GM18505 (cell line): ENCODE results near the gene ALOXE3.

Source experiments
- ATAC-seq: cut with Tn5 transposase; IDR thresholded peaks from one replicate; pipeline ENCODE4 v1.9.1; 2021; ENCODE audit not compliant: unreplicated experiment
- POLR2A ChIP-seq: IDR thresholded peaks from 4 replicates; pipeline ENCODE4 v1.6.1; 2011; ENCODE audit warnings: borderline replicate concordance; ENCODE audit not compliant: insufficient read depth, insufficient read length; ENCODE audit errors: extremely low read depth

The ALOXE3 gene

DNA sequence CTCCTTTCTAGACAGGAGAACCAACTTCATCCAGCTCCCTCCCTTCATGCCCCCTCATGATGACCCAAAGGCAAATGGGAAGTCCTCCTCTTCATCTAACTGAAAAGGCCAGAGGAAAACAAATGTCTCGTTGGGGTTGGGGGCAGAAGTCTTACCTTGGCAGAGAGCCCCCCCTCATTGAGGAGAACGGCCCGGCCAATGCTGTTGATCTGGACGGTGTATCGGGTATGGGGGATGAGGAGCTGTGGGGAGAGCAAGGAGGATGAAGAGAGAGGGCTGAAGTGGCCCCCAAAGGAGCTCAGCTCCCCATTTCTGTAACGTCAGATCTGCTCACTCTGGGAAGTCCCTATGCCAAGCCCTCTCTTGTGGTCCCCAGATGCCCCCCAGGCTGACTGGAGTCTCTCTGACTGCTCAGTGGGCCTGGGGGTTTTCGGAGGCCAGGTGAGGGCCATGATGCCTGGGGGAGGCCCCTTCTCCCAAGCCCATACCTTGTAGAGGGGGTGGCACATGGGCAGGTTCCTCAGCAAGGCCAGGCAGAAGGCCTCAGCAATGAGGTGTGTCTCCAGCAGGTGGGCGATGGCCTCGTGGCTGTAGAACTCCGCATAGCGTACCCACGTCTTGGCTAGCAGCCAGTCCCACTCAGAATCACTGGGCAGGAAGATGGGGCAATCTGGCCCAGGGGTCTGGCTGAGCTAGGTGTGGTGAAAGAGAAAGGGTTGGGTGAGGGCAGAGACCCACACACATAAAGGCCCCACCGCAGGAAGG is 41.6 kb downstream of the ALOXE3 start:
- no peak for TF ChIP-seq POLR2A
- no peak for ATAC-seq

DNA sequence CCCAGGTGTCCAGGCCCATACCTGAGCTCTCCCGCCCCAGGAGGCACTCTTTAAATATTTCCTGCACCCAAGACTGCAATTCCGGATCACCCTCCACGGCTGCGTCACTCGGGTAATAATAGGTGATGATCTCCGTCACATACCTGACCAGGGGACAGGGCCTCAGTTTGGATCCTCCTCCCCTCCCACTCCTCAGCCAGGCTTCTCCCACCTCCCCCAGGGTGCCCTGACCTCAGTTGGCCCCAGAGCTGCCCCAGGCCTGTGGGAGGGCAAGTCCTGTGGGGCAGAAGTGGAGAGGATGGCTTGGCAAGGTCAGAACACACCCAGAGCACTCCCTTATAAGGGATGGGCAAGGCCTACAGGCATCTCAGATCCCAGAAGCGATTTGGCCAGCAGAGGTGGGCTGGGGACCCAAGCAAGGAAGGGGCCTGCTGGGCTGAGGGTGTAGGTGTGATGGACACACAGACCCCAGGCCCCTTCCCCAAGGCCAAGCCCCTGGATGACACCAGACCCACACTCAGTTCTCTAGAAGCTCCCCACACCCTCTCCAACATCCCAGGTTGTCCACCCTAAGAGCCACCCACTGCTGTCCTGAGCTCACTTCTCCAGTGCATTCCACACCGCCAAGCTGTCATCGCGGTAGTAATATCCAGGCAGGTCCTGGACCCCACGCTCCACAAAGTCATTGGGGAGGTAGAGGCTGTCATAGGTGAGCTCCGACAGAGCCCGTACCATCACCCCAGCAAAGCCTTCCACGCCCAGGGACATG is 42.6 kb downstream of the ALOXE3 start:
- TF ChIP-seq POLR2A: no peak
- no peak for ATAC-seq

DNA sequence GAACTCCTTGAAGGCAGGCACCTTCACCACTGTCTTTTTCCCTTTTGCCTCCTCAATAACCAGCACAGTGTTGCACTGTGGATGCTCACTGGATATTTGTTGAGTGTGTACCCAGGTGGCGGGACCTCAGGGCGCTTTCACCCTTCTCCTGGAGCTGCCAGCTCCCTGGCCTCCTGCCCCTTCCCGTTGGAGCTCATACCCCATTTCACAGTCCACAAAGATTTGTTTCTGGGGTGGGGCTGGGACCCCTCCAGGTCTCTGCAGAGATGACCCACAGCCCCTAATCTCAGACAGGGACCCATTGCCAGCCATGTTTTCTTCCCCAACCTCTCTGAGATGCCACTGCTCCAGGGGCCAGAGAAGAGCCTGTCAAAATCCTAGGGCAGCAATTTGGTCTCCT is 43.2 kb downstream of the ALOXE3 start:
- TF ChIP-seq POLR2A: no peak
- no peak for ATAC-seq

DNA sequence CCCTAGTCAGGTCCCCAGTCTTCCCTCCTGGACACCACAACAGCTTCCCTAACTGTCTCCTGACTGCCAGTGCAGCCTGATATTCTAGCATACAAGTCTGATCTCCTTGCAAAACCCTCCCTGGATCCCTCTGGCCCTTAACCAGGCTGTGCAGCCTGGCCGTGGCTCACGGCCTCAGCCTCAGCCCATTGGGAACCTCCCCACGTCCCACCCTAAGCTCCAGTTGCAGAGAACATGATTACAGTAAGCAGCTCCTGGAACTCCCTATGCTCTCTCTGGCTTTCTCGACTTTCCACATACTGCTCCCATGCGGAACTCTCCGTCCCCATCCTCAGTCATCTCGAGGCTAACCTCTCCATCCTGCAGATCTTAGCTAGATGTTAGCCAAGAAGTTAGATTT is 43.8 kb downstream of the ALOXE3 start:
- no peak for TF ChIP-seq POLR2A
- ATAC-seq: no peak

DNA sequence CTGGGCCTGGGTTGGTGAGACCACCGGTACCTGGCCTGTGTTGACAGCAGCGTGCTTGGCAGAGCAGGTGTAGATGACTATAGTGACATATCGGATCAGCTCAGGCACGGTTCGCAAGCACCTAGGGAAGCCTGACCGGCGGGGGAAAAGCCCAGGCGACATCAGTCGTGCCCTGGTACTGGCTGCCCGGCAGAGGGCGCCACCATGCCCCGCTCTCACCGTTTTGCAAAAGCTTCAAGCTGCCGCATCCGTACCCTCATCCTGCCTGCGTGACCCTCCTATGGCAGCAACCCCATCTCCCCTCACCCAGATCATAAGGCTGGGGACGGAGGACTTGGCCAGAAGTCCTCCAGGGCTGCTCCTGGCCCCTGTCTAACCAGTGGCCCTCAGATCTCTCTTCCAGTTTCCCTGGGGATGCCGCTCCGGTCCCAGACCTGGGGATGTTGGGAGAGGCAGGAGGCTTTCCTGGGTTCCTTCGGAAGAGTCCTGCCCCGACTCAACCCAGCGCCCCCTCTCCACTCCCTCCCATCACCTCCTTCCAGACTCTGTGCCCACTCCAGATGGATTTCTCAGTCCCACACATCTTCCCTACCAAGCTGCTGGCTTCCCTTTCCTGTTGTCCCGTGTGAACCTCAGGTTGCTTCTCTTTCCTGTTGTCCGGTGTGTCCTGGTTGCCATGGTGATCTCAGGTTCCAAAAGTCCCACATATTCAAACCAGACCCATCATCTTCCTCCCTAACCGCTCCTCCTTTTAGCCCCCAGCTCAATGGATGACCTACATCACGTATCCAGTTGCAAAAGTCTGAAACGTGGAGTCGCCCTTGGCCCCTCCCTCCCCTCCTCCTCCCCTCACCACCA is 44.5 kb downstream of the ALOXE3 start:
- no peak for TF ChIP-seq POLR2A
- ATAC-seq: no peak

DNA sequence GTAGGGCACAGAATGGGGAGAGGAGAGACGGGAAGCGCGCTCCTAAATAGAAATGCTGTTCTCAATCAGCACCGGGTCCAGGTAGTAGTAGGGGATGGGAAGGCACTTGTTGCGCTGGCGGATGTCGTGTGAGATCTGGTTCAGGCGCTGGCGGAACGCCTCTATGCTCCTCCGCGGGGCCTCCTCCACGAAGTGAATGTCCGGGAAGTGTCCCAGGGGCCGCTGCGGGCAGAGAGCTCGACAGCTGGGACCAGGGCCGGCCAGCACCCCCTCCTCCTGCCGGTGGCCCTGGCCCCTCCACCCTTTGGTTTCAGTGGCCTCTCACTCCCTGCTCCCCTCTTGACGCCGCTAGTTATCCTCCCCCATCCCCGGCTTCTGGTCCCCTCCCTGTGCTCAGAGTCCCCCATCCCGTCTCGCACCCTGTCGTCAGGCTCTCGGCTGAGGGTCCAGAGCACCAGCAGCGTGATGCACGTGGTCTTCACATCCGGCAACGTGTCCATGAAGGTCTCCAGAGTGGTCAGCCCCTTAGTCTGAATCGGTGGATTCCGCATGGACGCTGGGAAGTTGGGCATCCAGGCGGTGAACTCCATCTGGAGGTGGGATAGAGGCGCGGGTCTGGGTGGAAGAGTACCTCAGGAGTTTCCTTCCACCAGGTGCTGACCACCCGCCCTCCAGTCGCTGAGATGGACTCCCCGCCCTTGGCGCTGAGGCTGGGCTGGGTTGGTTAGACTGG is 45.4 kb downstream of the ALOXE3 start:
- TF ChIP-seq POLR2A: no peak
- ATAC-seq: no peak

DNA sequence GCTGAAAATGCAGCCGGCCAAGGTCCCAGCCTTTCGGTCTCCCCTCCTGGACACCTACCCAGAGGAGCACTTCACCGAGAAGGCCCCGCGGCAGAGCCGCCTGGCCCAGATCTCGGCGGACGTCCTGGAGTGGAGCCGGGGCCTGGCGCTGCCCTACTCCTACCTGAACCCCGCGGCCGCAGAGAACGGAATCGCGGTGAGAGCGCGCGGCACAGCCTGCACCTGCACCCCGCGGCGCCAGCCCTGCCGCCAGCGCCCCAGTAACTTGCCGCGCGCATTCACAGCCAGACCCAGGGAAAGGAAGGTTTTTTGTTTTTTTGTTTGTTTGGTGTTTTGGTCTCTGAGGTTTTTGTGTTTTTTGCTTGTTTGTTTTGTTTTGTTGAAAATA is 46.0 kb downstream of the ALOXE3 start:
- TF ChIP-seq POLR2A: no peak
- ATAC-seq: no peak

DNA sequence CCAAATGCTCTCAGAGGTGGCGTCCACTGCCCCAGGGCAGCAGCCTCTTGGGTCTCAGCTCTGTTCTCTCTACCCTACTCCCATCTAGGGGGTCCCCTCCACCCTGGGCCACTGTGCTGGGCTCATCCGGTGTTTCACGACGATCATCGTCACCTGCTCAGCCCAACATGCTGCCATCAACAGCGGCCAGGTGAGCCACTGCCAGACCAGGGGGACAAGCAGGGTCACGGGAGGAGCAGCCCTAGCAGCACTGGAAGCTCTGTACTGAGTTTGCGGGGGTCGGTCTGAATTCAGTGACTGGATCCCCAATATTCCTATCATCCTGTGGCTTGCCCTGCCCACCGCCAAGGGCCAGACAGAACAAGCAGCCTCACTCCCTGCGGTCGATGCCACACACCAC is 46.8 kb downstream of the ALOXE3 start:
- ATAC-seq: no peak
- no peak for TF ChIP-seq POLR2A

DNA sequence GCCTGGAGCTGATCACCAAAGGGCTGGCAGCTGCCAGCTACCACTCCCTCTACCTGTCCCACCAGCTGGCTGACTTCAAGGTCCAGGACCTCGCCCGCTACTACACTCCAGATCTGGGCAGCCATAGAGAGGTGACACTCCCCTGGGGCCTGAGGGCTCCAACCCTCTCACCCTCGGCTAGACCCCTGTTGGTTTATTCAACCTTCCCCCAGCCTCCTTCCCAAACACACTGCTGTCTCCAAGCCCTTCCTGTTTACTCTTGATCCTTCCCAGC is 48.8 kb downstream of the ALOXE3 start:
- no peak for TF ChIP-seq POLR2A
- ATAC-seq: no peak

DNA sequence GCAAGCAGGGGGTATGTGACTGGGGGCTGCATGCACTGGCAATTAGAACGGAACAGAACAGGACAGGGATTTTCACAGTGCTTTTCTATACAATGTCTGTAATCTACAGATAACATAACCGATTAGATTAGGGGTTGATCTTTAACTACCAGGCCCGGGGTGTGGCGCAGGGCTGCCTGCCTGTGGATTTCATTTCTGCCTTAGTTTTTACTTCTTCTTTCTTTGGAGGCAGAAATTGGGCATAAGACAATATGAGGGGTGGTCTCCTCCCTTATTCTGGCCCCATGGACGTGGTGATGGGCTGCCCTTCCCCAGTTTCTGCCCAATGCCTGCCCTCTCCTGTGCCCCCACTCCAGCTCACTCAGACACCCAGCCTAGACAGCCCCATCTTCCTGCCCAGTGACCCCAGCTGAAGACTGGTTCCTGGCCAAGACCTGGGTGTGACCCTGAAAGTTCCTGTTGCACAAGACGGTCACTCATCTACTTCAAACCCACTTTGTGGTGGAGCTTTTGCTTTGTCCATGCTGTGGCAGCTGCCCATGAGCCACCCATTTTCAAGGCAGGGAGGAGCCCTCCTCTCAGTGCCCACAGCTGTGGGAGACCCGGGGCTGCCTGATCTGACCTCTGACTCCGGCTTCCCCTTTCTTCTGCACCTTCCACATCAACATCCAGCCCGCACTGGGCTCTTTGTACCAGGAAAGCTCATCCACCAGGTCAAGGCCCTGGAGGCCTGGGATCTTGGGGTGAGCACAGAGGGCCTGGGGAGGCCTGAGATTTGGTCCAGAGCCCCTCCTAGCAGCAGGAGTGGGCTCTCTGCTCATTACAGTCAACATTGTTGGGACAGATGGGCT is 49.4 kb downstream of the ALOXE3 start:
- ATAC-seq: no peak

DNA sequence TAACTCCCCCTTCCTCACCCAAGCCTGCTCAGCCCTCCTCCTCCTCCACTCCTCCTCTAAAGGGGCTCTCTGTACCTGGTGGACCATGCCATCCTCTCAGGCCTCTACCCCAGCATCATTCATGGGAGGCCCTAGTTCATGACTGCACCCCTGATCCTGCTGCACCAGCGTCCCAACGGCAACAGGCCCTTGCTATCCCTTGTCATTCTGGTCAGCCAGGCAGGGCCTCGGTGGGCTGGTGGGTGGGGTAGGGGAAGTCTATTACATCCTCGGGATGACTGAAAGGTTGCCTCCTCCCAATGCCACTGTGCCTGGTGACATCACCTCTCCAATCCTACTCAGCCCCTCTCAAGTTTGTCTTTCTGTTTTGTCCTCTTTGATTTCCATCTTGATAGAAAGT is 50.5 kb downstream of the ALOXE3 start:
- ATAC-seq: no peak
- TF ChIP-seq POLR2A: no peak

More for the DNA sequence above, 49.4 kb downstream of the ALOXE3 start:
- no peak for TF ChIP-seq POLR2A

DNA sequence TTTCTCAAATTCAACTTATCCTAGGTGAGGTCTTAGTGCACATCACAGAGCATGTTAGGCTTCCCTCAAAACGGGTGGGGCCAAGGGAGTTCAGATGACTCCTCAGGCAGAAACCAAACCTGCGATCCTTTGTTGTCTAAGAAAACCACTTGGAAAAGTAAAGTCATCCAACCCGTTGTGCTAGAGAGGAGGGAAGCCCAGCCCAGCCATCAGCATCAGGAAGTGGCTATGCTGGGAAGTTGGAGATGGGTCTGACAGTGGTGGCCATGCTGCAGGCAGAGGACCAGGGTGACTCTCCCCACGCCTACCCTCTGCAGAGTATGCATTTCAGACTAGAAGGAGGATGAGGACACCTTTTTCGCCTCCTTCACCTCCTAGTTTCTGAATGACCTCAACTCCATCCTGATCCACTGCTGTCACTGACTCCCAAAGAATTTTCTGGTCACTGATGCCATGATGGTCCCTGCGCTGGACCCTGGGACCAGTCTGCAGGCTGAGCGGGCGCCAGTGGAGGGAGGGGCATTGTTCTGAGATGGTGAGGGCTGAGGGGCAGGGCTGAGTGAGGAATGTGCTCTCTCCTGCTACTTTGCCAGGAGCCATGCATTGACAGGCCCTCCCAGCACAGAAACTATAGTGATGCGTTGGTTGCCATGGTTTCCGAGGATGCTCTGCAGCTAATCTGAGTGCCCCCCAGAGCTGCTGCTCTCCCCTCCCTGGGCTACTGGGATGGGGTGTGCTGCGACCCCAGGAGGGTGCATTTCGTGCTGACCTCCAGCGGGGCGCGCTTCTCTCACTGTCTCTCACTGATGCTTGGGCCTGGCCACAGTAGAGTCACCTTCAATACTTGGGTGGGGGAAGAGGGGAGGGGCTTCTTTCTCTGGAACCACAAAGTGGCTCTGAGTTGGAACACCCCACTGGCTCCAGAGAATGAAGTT is 51.2 kb downstream of the ALOXE3 start:
- ATAC-seq: no peak

DNA sequence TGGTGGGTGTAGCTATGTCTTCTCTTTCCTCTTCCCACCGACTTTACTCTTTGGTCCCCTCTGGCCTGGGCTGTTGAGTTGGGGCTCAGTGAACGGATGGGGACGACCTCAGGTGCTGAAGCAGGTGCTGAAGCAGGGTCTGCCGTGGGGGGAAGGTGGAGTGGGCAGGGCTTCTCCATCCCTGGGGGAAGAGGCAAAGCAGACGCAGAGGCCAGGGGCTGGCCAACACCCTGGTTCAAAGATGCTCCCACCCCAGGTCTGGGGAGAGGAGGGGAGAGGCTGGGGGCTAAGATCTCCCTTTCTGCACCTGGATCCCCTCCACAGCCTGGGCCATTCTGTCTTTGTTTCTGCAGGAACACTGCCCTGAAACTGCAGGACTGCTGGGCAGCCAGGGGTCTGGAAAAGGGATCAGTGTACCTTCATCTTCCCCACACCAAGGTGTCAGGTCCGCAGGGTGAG is 53.7 kb downstream of the ALOXE3 start:
- no peak for ATAC-seq
- TF ChIP-seq POLR2A: no peak

More for the DNA sequence above, 51.2 kb downstream of the ALOXE3 start:
- TF ChIP-seq POLR2A: no peak
